HepG2 (cell line): ENCODE data around the gene PLPPR2. TPM values are rescaled to one million over a fixed set of nuclear protein-coding genes. Genes with fewer than 3 reads are reported as not detected.

Experiments
- ASH2L ChIP-seq: fragments of 300-600, 200-600 bp; sonication (generic); IDR thresholded peaks from 2 replicates; pipeline ENCODE4 v1.7.0; 2017; ENCODE audit warnings: low read depth, mild to moderate bottlenecking, moderate library complexity, mixed read lengths, low read length; ENCODE audit not compliant: insufficient read length
- GABPA ChIP-seq, 2 experiments: IDR thresholded peaks; 2 replicates each; pipeline ENCODE4 v1.6.1; 2011 to 2016; ENCODE audit warnings: low read depth in 2 of 2, low read length in 1 of 2, missing biosample characterization in 1 of 2, missing genetic modification characterization in 1 of 2
- HINFP ChIP-seq: sonication (generic); formaldehyde crosslinking; IDR thresholded peaks from 2 replicates; pipeline ENCODE4 v1.4.0; 2020; ENCODE audit warnings: low read depth, mild to moderate bottlenecking, missing genetic modification reagents
- KDM1A ChIP-seq: IDR thresholded peaks from 2 replicates; pipeline ENCODE4 v1.6.1; 2016; ENCODE audit warnings: missing compliant biosample characterization
- KLF6 ChIP-seq: IDR thresholded peaks from 2 replicates; pipeline ENCODE4 v1.8.0; 2016; ENCODE audit warnings: missing biosample characterization, missing genetic modification reagents
- MXI1 ChIP-seq: IDR thresholded peaks from 3 replicates; pipeline ENCODE4 v1.6.1; 2012; ENCODE audit warnings: low read depth, low read length, inconsistent platforms, borderline replicate concordance
- RBAK ChIP-seq: sonication (generic); formaldehyde crosslinking; IDR thresholded peaks from 2 replicates; pipeline ENCODE4 v1.5.1; 2020; ENCODE audit warnings: mild to moderate bottlenecking, missing genetic modification reagents
- SRF ChIP-seq: IDR thresholded peaks from 2 replicates; pipeline ENCODE4 v1.6.1; 2011; ENCODE audit warnings: mild to moderate bottlenecking, low read depth, low read length, moderate library complexity
- TCF7L2 ChIP-seq: IDR thresholded peaks from 2 replicates; pipeline ENCODE4 v1.6.1; 2011; ENCODE audit warnings: mild to moderate bottlenecking, low read depth, low read length, moderate library complexity
- UBTF ChIP-seq: sonication (generic); formaldehyde crosslinking; IDR thresholded peaks from 2 replicates; pipeline ENCODE4 v1.4.0; 2020; ENCODE audit warnings: mild to moderate bottlenecking, missing genetic modification reagents
- ZIK1 ChIP-seq: sonication (generic); formaldehyde crosslinking; IDR thresholded peaks from 2 replicates; pipeline ENCODE4 v1.5.0; 2020; ENCODE audit warnings: mild to moderate bottlenecking, low read depth, missing genetic modification reagents, borderline replicate concordance
- ZNF235 ChIP-seq: sonication (generic); formaldehyde crosslinking; IDR thresholded peaks from 2 replicates; pipeline ENCODE4 v1.8.1; 2023; ENCODE audit warnings: mild to moderate bottlenecking, missing genetic modification reagents, borderline replicate concordance
- ZNF253 ChIP-seq: sonication (generic); formaldehyde crosslinking; IDR thresholded peaks from 2 replicates; pipeline ENCODE4 v1.8.0; 2022; ENCODE audit warnings: mild to moderate bottlenecking, missing genetic modification reagents, borderline replicate concordance
- ZNF318 ChIP-seq: sonication (generic); formaldehyde crosslinking; IDR thresholded peaks from 2 replicates; pipeline ENCODE4 v1.4.0; 2020; ENCODE audit warnings: mild to moderate bottlenecking, missing genetic modification reagents
- ZNF564 ChIP-seq: sonication (generic); formaldehyde crosslinking; IDR thresholded peaks from 2 replicates; pipeline ENCODE4 v1.8.1; 2023; ENCODE audit warnings: mild to moderate bottlenecking, missing genetic modification reagents
- ZNF678 ChIP-seq: sonication (generic); formaldehyde crosslinking; IDR thresholded peaks from 2 replicates; pipeline ENCODE4 v1.4.0; 2020; ENCODE audit warnings: mild to moderate bottlenecking, missing genetic modification reagents
- polyA plus RNA-seq, 8 experiments: library from polyadenylated mRNA; depleted of rRNA in 3 of 8; stranded (reverse) in 7 of 8; unstranded in 1 of 8; fragments of >200 nt; fragmentation: Illumina TruSeq in 4 of 8; extraction: Trizol in 4 of 8; gene quantifications; 2 replicates each; pipeline versions ENCODE4 v1.2.1 to v1.2.3, GENCODE V29; 2011 to 2016; ENCODE audit warnings: low read depth in 4 of 8, missing spikeins in 1 of 8, mixed read lengths in 1 of 8; ENCODE audit not compliant: insufficient read depth in 1 of 8
- total RNA-seq, 5 experiments: library from RNA; depleted of rRNA; stranded (reverse); fragments of >200 nt; fragmentation: Illumina TruSeq; extraction: Trizol; gene quantifications; 2 replicates each; pipeline ENCODE4 v1.2.3, GENCODE V29; 2016; ENCODE audit warnings: low read depth in 1 of 5

PLPPR2 gene
- total and polyA plus RNA-seq, 2 of the 13 experiments (the other 11 are each of a cell fraction or from before 2014, with no cell fraction given): 1.5 to 2.1 TPM

- TF ChIP-seq MXI1: peak; percentile 13; the same call in 1 of the 3 replicates
- TF ChIP-seq KLF6 (CRISPR knock-in tag): no peak
- TF ChIP-seq TCF7L2: no peak
- TF ChIP-seq SRF: no peak
- TF ChIP-seq GABPA (IDR thresholded peaks at IDR 0.05; ENCODE audit: low read depth, low read length): no peak
- TF ChIP-seq GABPA (CRISPR knock-in tag; IDR thresholded peaks at IDR 0.05; ENCODE audit: low read depth): no peak
- no peak for TF ChIP-seq ZNF564
- peak; percentile 31; the same call in 1 of the 2 replicates for TF ChIP-seq UBTF (CRISPR knock-in tag)
- no peak for TF ChIP-seq ZNF678 (CRISPR knock-in tag)
- no peak for TF ChIP-seq KDM1A (CRISPR knock-in tag)
- TF ChIP-seq ZNF318: no peak
- TF ChIP-seq ZNF235 (CRISPR knock-in tag): no peak
- TF ChIP-seq ZNF253 (CRISPR knock-in tag): no peak
- TF ChIP-seq ZIK1 (CRISPR knock-in tag): no peak
- no peak for TF ChIP-seq HINFP (CRISPR knock-in tag)
- TF ChIP-seq RBAK (CRISPR knock-in tag): no peak
- no peak for TF ChIP-seq ASH2L
These were observed 15.8 kb upstream of the PLPPR2 start, which contains the start of gene RAB3D (continued) for GRCh38 chr19:11339254-11340098.
